GM19023 (cell line): Measurements from ENCODE around the gene MRPL30.
"Not testable (repeated sequence)": the region's sequence is repeated elsewhere in the genome, so short reads cannot be mapped to it uniquely, and the experiment has no call there.

Experiments
- ATAC-seq: cut with Tn5 transposase; IDR thresholded peaks from one replicate; pipeline ENCODE4 v1.9.1; 2021; ENCODE audit warnings: mild to moderate bottlenecking, moderate library complexity; ENCODE audit not compliant: unreplicated experiment

MRPL30 gene

GRCh38 chr2:99183025-99183424, 2.0 kb downstream of the MRPL30 start:
- ATAC-seq, result no peak

- ATAC-seq, result no peak
Observed at GRCh38 chr2:99184811-99185210, 3.8 kb downstream of the MRPL30 start.

GRCh38 chr2:99187011-99187410, 6.0 kb downstream of the MRPL30 start:
- ATAC-seq, result no peak

- ATAC-seq, result no peak
Observed at GRCh38 chr2:99188357-99188756, 7.4 kb downstream of the MRPL30 start.

- no peak for ATAC-seq
Observed at GRCh38 chr2:99190548-99190947, 9.6 kb downstream of the MRPL30 start.

GRCh38 chr2:99192364-99192763, 11.4 kb downstream of the MRPL30 start:
- not testable (repeated sequence) for ATAC-seq

GRCh38 chr2:99198103-99198841, 17.3 kb downstream of the MRPL30 start:
- ATAC-seq, result no peak

GRCh38 chr2:99200076-99200800, 19.3 kb downstream of the MRPL30 start:
- no peak for ATAC-seq

- ATAC-seq, result no peak
Observed at GRCh38 chr2:99201959-99202678, 21.1 kb downstream of the MRPL30 start.

- ATAC-seq, result no peak
Observed at GRCh38 chr2:99205491-99205890, 24.5 kb downstream of the MRPL30 start.

- ATAC-seq, result no peak
Observed at GRCh38 chr2:99216096-99216495, 35.1 kb downstream of the MRPL30 start.

GRCh38 chr2:99217929-99218501, 37.0 kb downstream of the MRPL30 start:
- no peak for ATAC-seq

- not testable (repeated sequence) for ATAC-seq
Observed at GRCh38 chr2:99233177-99233576, 52.2 kb downstream of the MRPL30 start.

GRCh38 chr2:99238599-99238998, 57.6 kb downstream of the MRPL30 start:
- ATAC-seq, result no peak

GRCh38 chr2:99240431-99240830, 59.4 kb downstream of the MRPL30 start:
- no peak for ATAC-seq

GRCh38 chr2:99242151-99242550, 61.2 kb downstream of the MRPL30 start:
- ATAC-seq, result no peak
